Measurements from ENCODE around the gene SOCS1. TPM values are rescaled to one million over a fixed set of nuclear protein-coding genes. Genes with fewer than 3 reads are reported as not detected.

SOCS1 gene
- polyA plus RNA-seq, 2 of the 4 experiments (the other 2 are of a cell fraction) = 0.16 to 0.26 TPM

- CTCF ChIA-PET = interaction anchor here (1.6 kb wide), 1 partner anchor 269 kb away, joined by 3 read pairs; no protein-coding TSS in a partner anchor
- FAIRE-seq = no peak
- POLR2A ChIA-PET = no interaction called here
These were observed 22.9 kb downstream of the SOCS1 start for GRCh38 chr16:11232852-11233726.

GRCh38 chr16:11232302-11232851 lies 23.6 kb downstream of the SOCS1 start:
- no peak overlapping the region for H3K4me3 ChIP-seq
- no peaks in the 10 kb centered on the region for H3K4me1 ChIP-seq
- no peak for FAIRE-seq
- ChIA-PET CTCF (no interaction called here), POLR2A (no interaction called here)
- no peak for TF ChIP-seq MAX (IDR thresholded peaks at IDR 0.05)
- TF ChIP-seq HMGXB4 (CRISPR knock-in tag; IDR thresholded peaks at IDR 0.05; ENCODE audit: borderline replicate concordance) = no peak
- no peak for TF ChIP-seq POLR2A (IDR thresholded peaks at IDR 0.05; ENCODE audit: low read length)
- TF ChIP-seq KDM5A (IDR thresholded peaks at IDR 0.05) = no peak
- TF ChIP-seq RARB (CRISPR knock-in tag; IDR thresholded peaks at IDR 0.05) = no peak
- TF ChIP-seq, protein P1, sequence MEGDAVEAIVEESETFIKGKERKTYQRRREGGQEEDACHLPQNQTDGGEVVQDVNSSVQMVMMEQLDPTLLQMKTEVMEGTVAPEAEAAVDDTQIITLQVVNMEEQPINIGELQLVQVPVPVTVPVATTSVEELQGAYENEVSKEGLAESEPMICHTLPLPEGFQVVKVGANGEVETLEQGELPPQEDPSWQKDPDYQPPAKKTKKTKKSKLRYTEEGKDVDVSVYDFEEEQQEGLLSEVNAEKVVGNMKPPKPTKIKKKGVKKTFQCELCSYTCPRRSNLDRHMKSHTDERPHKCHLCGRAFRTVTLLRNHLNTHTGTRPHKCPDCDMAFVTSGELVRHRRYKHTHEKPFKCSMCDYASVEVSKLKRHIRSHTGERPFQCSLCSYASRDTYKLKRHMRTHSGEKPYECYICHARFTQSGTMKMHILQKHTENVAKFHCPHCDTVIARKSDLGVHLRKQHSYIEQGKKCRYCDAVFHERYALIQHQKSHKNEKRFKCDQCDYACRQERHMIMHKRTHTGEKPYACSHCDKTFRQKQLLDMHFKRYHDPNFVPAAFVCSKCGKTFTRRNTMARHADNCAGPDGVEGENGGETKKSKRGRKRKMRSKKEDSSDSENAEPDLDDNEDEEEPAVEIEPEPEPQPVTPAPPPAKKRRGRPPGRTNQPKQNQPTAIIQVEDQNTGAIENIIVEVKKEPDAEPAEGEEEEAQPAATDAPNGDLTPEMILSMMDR (IDR thresholded peaks at IDR 0.05) = no peak
- TF ChIP-seq TP53 (CRISPR knock-in tag; IDR thresholded peaks at IDR 0.05) = no peak
- no peak for TF ChIP-seq PHF8 (IDR thresholded peaks at IDR 0.05; ENCODE audit: borderline replicate concordance, low read depth)
- no peaks in the 10 kb centered on the region for H3K9me3 ChIP-seq
- no peak for DNase-seq (ENCODE audit: low read depth in 1 of 2, low spot score in 1 of 2)
- no peak overlapping the region for H3K27ac ChIP-seq
- no peak for ATAC-seq
- WGBS (ENCODE audit: missing lambda C conversion rate) = 85% methylated on average over 2 of the region's 3 CpGs
- no peak overlapping the region for H3K4me2 ChIP-seq

More at GRCh38 chr16:11232852-11233726, 22.9 kb downstream of the SOCS1 start:
- TF ChIP-seq ZC3H11A (IDR thresholded peaks at IDR 0.05) (no peak), CBX2 (IDR thresholded peaks at IDR 0.05; ENCODE audit: borderline replicate concordance, low read depth) (no peak), TP53 (CRISPR knock-in tag; IDR thresholded peaks at IDR 0.05) (no peak), BCL3 (IDR thresholded peaks at IDR 0.05) (no peak), JUN (IDR thresholded peaks at IDR 0.05) (no peak), HOXB5 (CRISPR knock-in tag; IDR thresholded peaks at IDR 0.05) (no peak)
- H3K4me1 ChIP-seq = no peaks in the 10 kb centered on the region
- H3K27ac ChIP-seq = no peak overlapping the region
- DNase-seq (ENCODE audit: low read depth in 1 of 2, low spot score in 1 of 2) (no peak), ATAC-seq (no peak)
- no peak overlapping the region for H3K4me2 ChIP-seq
- H3K9me3 ChIP-seq = no peaks in the 10 kb centered on the region
- WGBS (ENCODE audit: missing lambda C conversion rate) = 89% methylated on average over 27 of the region's 35 CpGs
- no peak overlapping the region for H3K4me3 ChIP-seq

GRCh38 chr16:11231367-11231970 lies 24.5 kb downstream of the SOCS1 start:
- no peak overlapping the region for H3K4me3 ChIP-seq
- WGBS (ENCODE audit: missing lambda C conversion rate) = 69% methylated on average over 10 of the region's 10 CpGs
- DNase-seq (ENCODE audit: low read depth in 1 of 2, low spot score in 1 of 2) (no peak), FAIRE-seq (no peak), ATAC-seq (no peak)
- no peaks in the 10 kb centered on the region for H3K9me3 ChIP-seq
- no peak overlapping the region for H3K27ac ChIP-seq
- H3K4me2 ChIP-seq = no peak overlapping the region
- ChIA-PET CTCF (no interaction called here), POLR2A (no interaction called here)
- H3K4me1 ChIP-seq = no peaks in the 10 kb centered on the region
- no peak for TF ChIP-seq MAFK (IDR thresholded peaks at IDR 0.05; ENCODE audit: partially characterized antibody)
- TF ChIP-seq REST (IDR thresholded peaks at IDR 0.05) = no peak
- TF ChIP-seq ESRRA (IDR thresholded peaks at IDR 0.05; ENCODE audit: borderline replicate concordance, low read length) = no peak
- TF ChIP-seq MYC (IDR thresholded peaks at IDR 0.05; ENCODE audit: borderline replicate concordance, low read length) = no peak
- no peak for TF ChIP-seq CBX2 (IDR thresholded peaks at IDR 0.05; ENCODE audit: borderline replicate concordance, low read depth)
- TF ChIP-seq HMGXB4 (CRISPR knock-in tag; IDR thresholded peaks at IDR 0.05; ENCODE audit: borderline replicate concordance) = no peak
- TF ChIP-seq CHD4 (IDR thresholded peaks at IDR 0.05; ENCODE audit: borderline replicate concordance) = no peak
- no peak for TF ChIP-seq PHF8 (IDR thresholded peaks at IDR 0.05; ENCODE audit: borderline replicate concordance, low read depth)
- no peak for TF ChIP-seq RAD21 (conservative IDR thresholded peaks at IDR 0.05 in 1 of 2, IDR thresholded peaks at IDR 0.05 in 1 of 2)
